Loucy (cell line): ENCODE data around the gene EXOSC2.

Source experiments
- H2AFZ ChIP-seq: fragments of 200-600 bp; sonication (generic); 2 replicates; pipeline ENCODE4 v1.6.0; 2016; ENCODE audit warnings: antibody characterized with exemption, mild to moderate bottlenecking, low read length, moderate library complexity
- H3F3A ChIP-seq: fragments of 200-600 bp; 2 replicates; pipeline ENCODE4 v1.6.0; 2016; ENCODE audit warnings: antibody characterized with exemption, low read depth, mild to moderate bottlenecking
- H3K27me3 ChIP-seq: fragments of 200-600 bp; sonication (generic); 2 replicates; pipeline ENCODE4 v1.6.1; 2014; ENCODE audit warnings: low read length, mild to moderate bottlenecking; ENCODE audit not compliant: insufficient read depth, poor library complexity, severe bottlenecking
- H3K36me3 ChIP-seq: fragments of 200-600 bp; sonication (generic); 2 replicates; pipeline ENCODE4 v1.6.1; 2016; ENCODE audit warnings: low read length; ENCODE audit not compliant: insufficient read depth
- H3K4me1 ChIP-seq: fragments of 200-600 bp; sonication (generic); 2 replicates; pipeline ENCODE4 v1.5.1; 2014; ENCODE audit warnings: low read length, mild to moderate bottlenecking; ENCODE audit not compliant: insufficient read depth, poor library complexity, severe bottlenecking
- H3K4me2 ChIP-seq: fragments of 200-600 bp; sonication (generic); 2 replicates; pipeline ENCODE4 v1.6.0; 2014; ENCODE audit warnings: antibody characterized with exemption, low read length, low read depth, mild to moderate bottlenecking; ENCODE audit not compliant: poor library complexity, severe bottlenecking
- H3K4me3 ChIP-seq: fragments of 200-600 bp; sonication (generic); 2 replicates; pipeline ENCODE4 v1.5.1; 2014; ENCODE audit warnings: low read length, mild to moderate bottlenecking, mixed read lengths; ENCODE audit not compliant: poor library complexity, severe bottlenecking
- H3K79me2 ChIP-seq: fragments of 200-600 bp; sonication (generic); 2 replicates; pipeline ENCODE4 v1.6.1; 2014; ENCODE audit warnings: low read length; ENCODE audit not compliant: insufficient read depth
- H3K9ac ChIP-seq: fragments of 200-600 bp; sonication (generic); 2 replicates; pipeline ENCODE4 v1.6.0; 2014; ENCODE audit warnings: mild to moderate bottlenecking, low read depth, low read length, moderate library complexity; ENCODE audit not compliant: poor library complexity, severe bottlenecking
- H3K9me2 ChIP-seq: fragments of 200-600 bp; sonication (generic); replicated peaks from 2 replicates; pipeline ENCODE4 v1.6.1; 2016; ENCODE audit warnings: low read depth, low read length, mixed read lengths
- H3K9me3 ChIP-seq: fragments of 200-600 bp; sonication (generic); 2 replicates; pipeline ENCODE4 v1.6.1; 2014; ENCODE audit warnings: mild to moderate bottlenecking, antibody characterized with exemption, low read length, low read depth; ENCODE audit not compliant: insufficient read depth
- H4K20me1 ChIP-seq: fragments of 200-600 bp; sonication (generic); 2 replicates; pipeline ENCODE4 v1.6.0; 2014; ENCODE audit warnings: antibody characterized with exemption, low read length, mild to moderate bottlenecking; ENCODE audit not compliant: insufficient read depth, poor library complexity, severe bottlenecking
- EZH2phosphoT487 ChIP-seq: fragments of 200-600 bp; IDR thresholded peaks from 2 replicates; pipeline ENCODE4 v1.6.1; 2018; ENCODE audit warnings: antibody characterized with exemption, mild to moderate bottlenecking, moderate library complexity, borderline replicate concordance
- TF ChIP-seq, protein P1 (sequence below): fragments of 200-600 bp; sonication (generic); conservative IDR thresholded peaks from 2 replicates; pipeline ENCODE4 v1.5.1; 2014; ENCODE audit warnings: mild to moderate bottlenecking, antibody characterized with exemption, low read length

The EXOSC2 gene

DNA sequence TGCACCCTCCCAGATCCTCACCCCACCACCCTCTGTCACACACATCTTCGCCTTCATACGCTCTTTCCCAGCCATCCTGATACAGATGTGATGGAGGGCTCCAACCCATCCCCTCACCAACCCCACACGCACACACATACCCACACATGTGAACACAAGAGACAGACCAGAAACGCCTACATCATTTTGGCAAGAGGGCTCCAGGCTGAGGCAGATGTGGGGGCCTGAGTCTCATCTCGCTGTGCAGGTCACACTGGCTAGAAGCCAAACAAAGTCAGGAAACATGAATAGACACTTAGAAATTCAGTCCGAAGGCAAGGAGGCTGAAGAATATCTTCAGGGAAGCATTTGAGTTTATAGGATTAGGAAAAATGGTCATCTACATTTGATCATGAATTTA lies 22.9 kb upstream of the EXOSC2 start:
- TF ChIP-seq, protein P1, sequence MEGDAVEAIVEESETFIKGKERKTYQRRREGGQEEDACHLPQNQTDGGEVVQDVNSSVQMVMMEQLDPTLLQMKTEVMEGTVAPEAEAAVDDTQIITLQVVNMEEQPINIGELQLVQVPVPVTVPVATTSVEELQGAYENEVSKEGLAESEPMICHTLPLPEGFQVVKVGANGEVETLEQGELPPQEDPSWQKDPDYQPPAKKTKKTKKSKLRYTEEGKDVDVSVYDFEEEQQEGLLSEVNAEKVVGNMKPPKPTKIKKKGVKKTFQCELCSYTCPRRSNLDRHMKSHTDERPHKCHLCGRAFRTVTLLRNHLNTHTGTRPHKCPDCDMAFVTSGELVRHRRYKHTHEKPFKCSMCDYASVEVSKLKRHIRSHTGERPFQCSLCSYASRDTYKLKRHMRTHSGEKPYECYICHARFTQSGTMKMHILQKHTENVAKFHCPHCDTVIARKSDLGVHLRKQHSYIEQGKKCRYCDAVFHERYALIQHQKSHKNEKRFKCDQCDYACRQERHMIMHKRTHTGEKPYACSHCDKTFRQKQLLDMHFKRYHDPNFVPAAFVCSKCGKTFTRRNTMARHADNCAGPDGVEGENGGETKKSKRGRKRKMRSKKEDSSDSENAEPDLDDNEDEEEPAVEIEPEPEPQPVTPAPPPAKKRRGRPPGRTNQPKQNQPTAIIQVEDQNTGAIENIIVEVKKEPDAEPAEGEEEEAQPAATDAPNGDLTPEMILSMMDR: no peak
- no peak for TF ChIP-seq EZH2phosphoT487
- Histone ChIP-seq H4K20me1 (no peaks in the 10 kb centered on the region), H3K4me2 (no peak overlapping the region), H3K9me2 (no peaks in the 10 kb centered on the region), H3K36me3 (no peaks in the 10 kb centered on the region), H3K4me3 (no peak overlapping the region), H3K79me2 (no peaks in the 10 kb centered on the region), H3K27me3 (no peaks in the 10 kb centered on the region), H3K9ac (no peak overlapping the region), H3K4me1 (peaks cover 7% of the 10 kb centered on the region), H2AFZ (no peak overlapping the region), H3F3A (no peaks in the 10 kb centered on the region), H3K9me3 (no peaks in the 10 kb centered on the region)

DNA sequence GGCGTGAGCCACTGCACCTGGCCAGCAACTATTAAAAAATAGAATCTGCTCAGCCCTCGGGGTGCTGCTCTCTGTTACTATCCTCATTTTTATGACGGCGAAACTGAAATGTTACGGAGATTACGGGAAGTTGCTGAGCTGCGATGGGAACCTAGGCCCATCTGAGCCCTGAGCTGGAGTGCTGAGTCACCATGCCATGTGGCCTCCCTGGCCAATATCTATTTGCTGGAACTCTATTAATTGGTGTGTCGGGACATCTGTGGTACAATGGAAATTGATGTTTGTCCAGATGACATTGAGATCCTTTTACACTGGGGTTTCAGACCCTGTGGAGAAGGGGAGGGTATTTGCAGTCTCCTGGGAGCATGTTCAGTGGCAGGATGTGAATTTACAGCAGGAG lies 21.1 kb upstream of the EXOSC2 start:
- Histone ChIP-seq H3F3A (no peaks in the 10 kb centered on the region), H4K20me1 (no peaks in the 10 kb centered on the region), H3K4me2 (no peak overlapping the region), H3K9me3 (no peaks in the 10 kb centered on the region), H3K4me1 (peaks cover 7% of the 10 kb centered on the region), H3K9me2 (no peaks in the 10 kb centered on the region), H3K27me3 (no peaks in the 10 kb centered on the region), H3K4me3 (no peak overlapping the region), H2AFZ (no peak overlapping the region), H3K79me2 (no peaks in the 10 kb centered on the region), H3K9ac (no peak overlapping the region), H3K36me3 (no peaks in the 10 kb centered on the region)
- TF ChIP-seq, protein P1: no peak
- TF ChIP-seq EZH2phosphoT487: no peak

DNA sequence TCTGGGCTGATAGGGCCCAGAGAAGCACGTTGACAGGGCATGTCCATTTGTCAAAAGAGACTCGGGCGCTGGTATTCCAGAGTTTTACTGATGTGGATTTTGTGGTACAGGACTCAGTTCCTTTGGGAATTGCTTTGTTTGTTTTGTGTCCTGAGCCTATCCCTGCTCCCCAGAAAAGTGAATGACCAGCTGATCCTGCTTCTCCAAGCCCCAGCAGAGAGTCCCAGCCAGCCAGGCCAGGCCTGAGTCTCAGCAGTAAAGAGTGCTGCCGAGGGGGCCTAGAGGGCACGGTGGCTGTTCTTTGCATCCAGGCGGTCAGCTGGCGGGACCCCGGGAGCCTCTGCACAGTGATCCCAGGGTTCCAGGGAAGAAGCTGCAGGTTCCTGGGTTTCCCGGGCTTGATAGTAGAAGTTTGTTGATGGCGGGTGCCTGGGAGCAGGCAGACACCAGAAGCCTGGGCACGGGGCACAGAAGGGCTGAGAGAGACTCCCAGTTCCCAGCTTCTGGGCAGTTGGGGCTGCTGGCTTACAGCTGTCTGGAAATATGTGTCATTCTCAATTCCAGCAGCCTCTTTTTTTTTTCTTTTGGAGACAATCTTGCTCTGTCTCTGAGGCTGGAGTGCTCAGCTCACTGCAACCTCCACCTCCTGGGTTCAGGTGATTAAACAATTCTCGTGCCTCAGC lies 20.5 kb upstream of the EXOSC2 start:
- H3K27me3 ChIP-seq: no peaks in the 10 kb centered on the region
- H3K9ac ChIP-seq: no peak overlapping the region
- H3K4me3 ChIP-seq: no peak overlapping the region
- H4K20me1 ChIP-seq: no peaks in the 10 kb centered on the region
- no peak overlapping the region for H2AFZ ChIP-seq
- no peaks in the 10 kb centered on the region for H3K36me3 ChIP-seq
- no peaks in the 10 kb centered on the region for H3F3A ChIP-seq
- no peaks in the 10 kb centered on the region for H3K9me2 ChIP-seq
- H3K9me3 ChIP-seq: no peaks in the 10 kb centered on the region
- TF ChIP-seq, protein P1: no peak
- no peak for TF ChIP-seq EZH2phosphoT487
- peaks cover 7% of the 10 kb centered on the region for H3K4me1 ChIP-seq
- H3K4me2 ChIP-seq: no peak overlapping the region
- H3K79me2 ChIP-seq: no peaks in the 10 kb centered on the region
